COLO829 (cell line): ENCODE data around the gene RIPK4.

ENCODE experiments used
- DNase-seq: peaks from one replicate; pipeline ENCODE4 v3.0.0; 2012; ENCODE audit warnings: low spot score

RIPK4 gene

GRCh38 chr21:41691205-41692184 is 75.4 kb downstream of the RIPK4 start:
- DNase-seq = no peak
